GM12891 (cell line): ENCODE measurements around the gene FAM89B.

Experiments used
- PAX5 ChIP-seq: IDR thresholded peaks from 2 replicates; pipeline ENCODE4 v1.6.1; 2011; ENCODE audit warnings: low read length, moderate library complexity, mild to moderate bottlenecking; ENCODE audit not compliant: insufficient read depth, severe bottlenecking
- POLR2A ChIP-seq: IDR thresholded peaks from 2 replicates; pipeline ENCODE4 v1.6.1; 2011; ENCODE audit warnings: low read depth, low read length, control low read depth
- POLR2AphosphoS5 ChIP-seq: IDR thresholded peaks from 2 replicates; pipeline ENCODE4 v1.6.1; 2011; ENCODE audit warnings: low read depth, low read length, control low read depth

GRCh38 chr11:65554057-65554818, 18.1 kb upstream of the FAM89B start:
- TF ChIP-seq POLR2AphosphoS5 = no peak
- TF ChIP-seq POLR2A = no peak
- TF ChIP-seq PAX5 = no peak
